CD4-positive, alpha-beta memory T cell (primary cell): ENCODE measurements around the gene PLCG2. TPM values are rescaled to one million over a fixed set of nuclear protein-coding genes. Genes with fewer than 3 reads are reported as not detected.
"Not testable (repeated sequence)": the region's sequence is repeated elsewhere in the genome, so short reads cannot be mapped to it uniquely, and the experiment has no call there.

Source experiments
- CTCF ChIA-PET: fragments of 350-600 bp; sonication (Branson Sonifier 250); formaldehyde crosslinking; loops from one replicate; lab custom pipeline; 2021; ENCODE audit warnings: inconsistent platforms; ENCODE audit not compliant: partially characterized antibody; lab: Charles Lee
- POLR2A ChIA-PET: fragments of 350-600 bp; sonication (Branson Sonifier 250); formaldehyde crosslinking; loops from one replicate; lab custom pipeline; 2021; ENCODE audit not compliant: partially characterized antibody; lab: Charles Lee
- DNase-seq, 5 donors: peaks; one replicate each; pipeline versions ENCODE4 v3.0.0 to v3.0.0-alpha.2; 2020 to 2022; ENCODE audit warnings: mixed read lengths in 1 of 5
- H3K27ac ChIP-seq: one replicate; pipeline ENCODE4 v1.7.0; 2013; ENCODE audit warnings: low read depth, low read length
- H3K27me3 ChIP-seq: 2 replicates; pipeline ENCODE4 v1.7.0; 2013; ENCODE audit warnings: mild to moderate bottlenecking, low read length, moderate library complexity; ENCODE audit not compliant: insufficient read depth
- H3K36me3 ChIP-seq: 2 replicates; pipeline ENCODE4 v1.7.0; 2013; ENCODE audit warnings: mild to moderate bottlenecking, low read length, moderate library complexity; ENCODE audit not compliant: insufficient read depth
- H3K4me1 ChIP-seq: 2 replicates; pipeline ENCODE4 v1.7.0; 2013; ENCODE audit warnings: mild to moderate bottlenecking, low read length, moderate library complexity; ENCODE audit not compliant: insufficient read depth
- H3K4me3 ChIP-seq, 2 donors: one replicate each; pipeline ENCODE4 v1.7.0; 2013; ENCODE audit warnings: low read length in 2 of 2, mild to moderate bottlenecking in 1 of 2
- H3K9me3 ChIP-seq, 2 donors: one replicate each; pipeline ENCODE4 v1.7.0; 2013; ENCODE audit warnings: low read length in 2 of 2, control low read depth in 1 of 2; ENCODE audit not compliant: control insufficient read depth in 1 of 2
- H3K27ac Mint-ChIP-seq, 7 donors: one replicate each; pipeline ENCODE4 v1.8.0; 2020 to 2021; ENCODE audit warnings: mixed read lengths in 7 of 7, mild to moderate bottlenecking in 6 of 7, inconsistent platforms in 3 of 7, moderate library complexity in 3 of 7
- H3K27me3 Mint-ChIP-seq, 2 donors: one replicate each; pipeline ENCODE4 v1.8.0; 2020 to 2021; ENCODE audit warnings: mixed read lengths in 2 of 2
- H3K36me3 Mint-ChIP-seq, 2 donors: one replicate each; pipeline ENCODE4 v1.8.0; 2020 to 2021; ENCODE audit warnings: mixed read lengths in 2 of 2, inconsistent platforms in 1 of 2, mild to moderate bottlenecking in 1 of 2
- H3K4me1 Mint-ChIP-seq, 4 donors: one replicate each; pipeline ENCODE4 v1.8.0; 2020 to 2021; ENCODE audit warnings: mixed read lengths in 4 of 4, mild to moderate bottlenecking in 1 of 4
- H3K4me3 Mint-ChIP-seq, 8 donors: one replicate each; pipeline ENCODE4 v1.8.0; 2020 to 2021; ENCODE audit warnings: mixed read lengths in 8 of 8, mild to moderate bottlenecking in 7 of 8, moderate library complexity in 6 of 8, inconsistent platforms in 3 of 8
- H3K9me3 Mint-ChIP-seq, 8 donors: one replicate each; pipeline ENCODE4 v1.8.0; 2020 to 2021; ENCODE audit warnings: mixed read lengths in 8 of 8, mild to moderate bottlenecking in 5 of 8, inconsistent platforms in 3 of 8, moderate library complexity in 1 of 8
- intact Hi-C: fragments of 100-400 bp; cut with micrococcal nuclease; formaldehyde crosslinking; loops from one replicate; pipeline ENCODE4 v1.15.1; 2023
- polyA plus RNA-seq, 2 donors: library from polyadenylated mRNA; unstranded; fragments of 300-500 nt; fragmentation: Illumina TruSeq; gene quantifications; one replicate each; pipeline ENCODE4 v1.2.3, GENCODE V29; 2021
- total RNA-seq, 2 experiments: library from RNA; stranded (reverse); gene quantifications; one replicate each; pipeline ENCODE4 v1.2.3, GENCODE V29; 2021

The PLCG2 gene
- total and polyA plus RNA-seq, 4 experiments from 2014 or later, result 0.63 to 2.4 (median 2.1) TPM

- Mint-ChIP-seq H3K27ac (no peak overlapping the region), H3K4me3 (no peak overlapping the region), H3K4me1 (no peaks in the 10 kb centered on the region), H3K36me3 (no peaks in the 10 kb centered on the region), H3K27me3 (no peaks in the 10 kb centered on the region), H3K9me3 (no peaks in the 10 kb centered on the region)
- no peak for DNase-seq
- CTCF ChIA-PET, result interaction anchor here (0.7 to 2.1 kb wide), 4 partner anchors 23 to 547 kb away, joined by 3 to 6 read pairs (median 5); no protein-coding TSS in a partner anchor
- H3K9me3 ChIP-seq, result no peaks in the 10 kb centered on the region
- no peaks in the 10 kb centered on the region for H3K27me3 ChIP-seq
- intact Hi-C loops, result no loop called here
- H3K27ac ChIP-seq, result no peak overlapping the region
- no peak overlapping the region for H3K4me3 ChIP-seq
- no peaks in the 10 kb centered on the region for H3K36me3 ChIP-seq
- POLR2A ChIA-PET, result interaction anchor here (0.8 kb wide), 1 partner anchor 8 kb away, joined by 3 read pairs; no protein-coding TSS in a partner anchor
- no peaks in the 10 kb centered on the region for H3K4me1 ChIP-seq
Measured at GRCh38 chr16:81752876-81753227, 26.2 kb upstream of the PLCG2 start.

GRCh38 chr16:81754858-81755257 is 24.2 kb upstream of the PLCG2 start:
- H3K4me1 ChIP-seq, result no peaks in the 10 kb centered on the region
- H3K27ac Mint-ChIP-seq, result no peak overlapping the region
- H3K27me3 Mint-ChIP-seq, result peaks cover 0 to 2% of the 10 kb centered on the region in 2 donors
- no peak overlapping the region for H3K4me3 ChIP-seq
- intact Hi-C loops, result no loop called here
- no peaks in the 10 kb centered on the region for H3K9me3 Mint-ChIP-seq
- no peak overlapping the region for H3K4me3 Mint-ChIP-seq
- no peak for DNase-seq
- no peaks in the 10 kb centered on the region for H3K27me3 ChIP-seq
- no peaks in the 10 kb centered on the region for H3K9me3 ChIP-seq
- no peak overlapping the region for H3K27ac ChIP-seq
- ChIA-PET CTCF (no interaction called here), POLR2A (no interaction called here)
- no peaks in the 10 kb centered on the region for H3K4me1 Mint-ChIP-seq
- H3K36me3 Mint-ChIP-seq, result no peaks in the 10 kb centered on the region
- no peaks in the 10 kb centered on the region for H3K36me3 ChIP-seq

GRCh38 chr16:81755915-81756614 is 23.0 kb upstream of the PLCG2 start:
- ChIA-PET POLR2A (no interaction called here), CTCF (interaction anchor here (0.6 kb wide), 1 partner anchor 496 kb away, joined by 3 read pairs; no protein-coding TSS in a partner anchor)
- H3K4me3 ChIP-seq, result no peak overlapping the region
- no peaks in the 10 kb centered on the region for H3K9me3 ChIP-seq
- no peaks in the 10 kb centered on the region for H3K4me1 ChIP-seq
- no peaks in the 10 kb centered on the region for H3K36me3 ChIP-seq
- no peak overlapping the region for H3K4me3 Mint-ChIP-seq
- H3K27ac Mint-ChIP-seq, result peak overlapping the region in 2 of 7 donors; percentile 22 to 48
- H3K27me3 Mint-ChIP-seq, result peaks cover 1 to 3% of the 10 kb centered on the region in 2 donors
- H3K4me1 Mint-ChIP-seq, result no peaks in the 10 kb centered on the region
- intact Hi-C loops, result no loop called here
- no peaks in the 10 kb centered on the region for H3K36me3 Mint-ChIP-seq
- H3K27ac ChIP-seq, result no peak overlapping the region
- H3K9me3 Mint-ChIP-seq, result no peaks in the 10 kb centered on the region
- no peaks in the 10 kb centered on the region for H3K27me3 ChIP-seq
- DNase-seq, result no peak

- H3K4me1 ChIP-seq, result no peaks in the 10 kb centered on the region
- ChIA-PET POLR2A (no interaction called here), CTCF (interaction anchor here (1.1 kb wide), 1 partner anchor 17 kb away, joined by 3 read pairs; no protein-coding TSS in a partner anchor)
- no peak overlapping the region for H3K4me3 ChIP-seq
- Mint-ChIP-seq H3K4me1 (no peaks in the 10 kb centered on the region), H3K27ac (peak overlapping the region in 1 of 7 donors; percentile 22), H3K4me3 (no peak overlapping the region), H3K36me3 (no peaks in the 10 kb centered on the region), H3K27me3 (peaks cover 1 to 3% of the 10 kb centered on the region in 2 donors), H3K9me3 (no peaks in the 10 kb centered on the region)
- no peak for DNase-seq
- intact Hi-C loops, result no loop called here
- no peaks in the 10 kb centered on the region for H3K36me3 ChIP-seq
- no peaks in the 10 kb centered on the region for H3K9me3 ChIP-seq
- no peak overlapping the region for H3K27ac ChIP-seq
- H3K27me3 ChIP-seq, result no peaks in the 10 kb centered on the region
Measured at GRCh38 chr16:81756615-81757356, 22.3 kb upstream of the PLCG2 start.

GRCh38 chr16:81758376-81758775 is 20.7 kb upstream of the PLCG2 start:
- Histone ChIP-seq H3K4me1 (no peaks in the 10 kb centered on the region), H3K4me3 (no peak overlapping the region), H3K27me3 (no peaks in the 10 kb centered on the region), H3K27ac (no peak overlapping the region), H3K9me3 (no peaks in the 10 kb centered on the region), H3K36me3 (no peaks in the 10 kb centered on the region)
- H3K4me3 Mint-ChIP-seq, result no peak overlapping the region
- ChIA-PET POLR2A (no interaction called here), CTCF (no interaction called here)
- no peaks in the 10 kb centered on the region for H3K36me3 Mint-ChIP-seq
- peaks cover 1 to 3% of the 10 kb centered on the region in 2 donors for H3K27me3 Mint-ChIP-seq
- no peak overlapping the region for H3K27ac Mint-ChIP-seq
- intact Hi-C loops, result no loop called here
- no peaks in the 10 kb centered on the region for H3K9me3 Mint-ChIP-seq
- DNase-seq, result no peak
- no peaks in the 10 kb centered on the region for H3K4me1 Mint-ChIP-seq

GRCh38 chr16:81762322-81762721 is 16.8 kb upstream of the PLCG2 start:
- H3K27ac ChIP-seq, DNase-seq, H3K4me1 ChIP-seq, POLR2A ChIA-PET, H3K36me3 Mint-ChIP-seq, H3K4me1 Mint-ChIP-seq, H3K4me3 Mint-ChIP-seq, H3K9me3 Mint-ChIP-seq, H3K27me3 Mint-ChIP-seq, H3K4me3 ChIP-seq, H3K27ac Mint-ChIP-seq, intact Hi-C loops, H3K36me3 ChIP-seq, H3K9me3 ChIP-seq, H3K27me3 ChIP-seq: not testable (repeated sequence)
- CTCF ChIA-PET, result interaction anchor here (0.7 kb wide), 1 partner anchor 392 kb away, joined by 3 read pairs; no protein-coding TSS in a partner anchor

- intact Hi-C loops, result no loop called here
- H3K36me3 Mint-ChIP-seq, result no peaks in the 10 kb centered on the region
- no peaks in the 10 kb centered on the region for H3K4me1 Mint-ChIP-seq
- H3K27ac Mint-ChIP-seq, result no peak overlapping the region
- peaks cover 0 to 1% of the 10 kb centered on the region in 2 donors for H3K27me3 Mint-ChIP-seq
- H3K9me3 Mint-ChIP-seq, result no peaks in the 10 kb centered on the region
- Histone ChIP-seq H3K4me3 (no peak overlapping the region), H3K9me3 (no peaks in the 10 kb centered on the region), H3K36me3 (no peaks in the 10 kb centered on the region), H3K27me3 (no peaks in the 10 kb centered on the region), H3K27ac (no peak overlapping the region), H3K4me1 (no peaks in the 10 kb centered on the region)
- DNase-seq, result no peak
- no peak overlapping the region for H3K4me3 Mint-ChIP-seq
- POLR2A ChIA-PET, result no interaction called here
- CTCF ChIA-PET, result interaction anchor here (1.1 kb wide), 1 partner anchor 28 kb away, joined by 3 read pairs; no protein-coding TSS in a partner anchor
Measured at GRCh38 chr16:81765111-81765919, 13.8 kb upstream of the PLCG2 start.
